Right lung (tissue), 5 donors: ENCODE measurements around the gene SLC18A2. TPM values are rescaled to one million over a fixed set of nuclear protein-coding genes. Genes with fewer than 3 reads are reported as not detected.

Source experiments
- DNase-seq, 2 donors: peaks; one replicate each; pipeline ENCODE4 v3.0.0-alpha.2; 2013
- polyA plus RNA-seq, 5 donors: library from polyadenylated mRNA; unstranded; fragments of 120-200 nt; gene quantifications; one replicate each; pipeline versions ENCODE4 v1.2.1 to v1.2.3, GENCODE V29; 2013; ENCODE audit warnings: inconsistent platforms in 1 of 5, low replicate concordance in 1 of 5; ENCODE audit not compliant: insufficient read length in 5 of 5, insufficient read depth in 1 of 5

SLC18A2 gene
- polyA plus RNA-seq, 5 donors, result 0.13 to 0.25 (median 0.18) TPM

GRCh38 chr10:117237401-117237991, 3.4 kb upstream of the SLC18A2 start:
- DNase-seq, result no peak

- no peak for DNase-seq
Measured at GRCh38 chr10:117239051-117239450, 1.9 kb upstream of the SLC18A2 start.

- no peak for DNase-seq
Measured at GRCh38 chr10:117239721-117240620, 943 bp upstream of the SLC18A2 start.

- DNase-seq, result no peak
Measured at GRCh38 chr10:117241541-117242462, 888 bp downstream of the SLC18A2 start.

GRCh38 chr10:117242463-117242832, 1.5 kb downstream of the SLC18A2 start:
- no peak for DNase-seq

GRCh38 chr10:117246997-117247671, 6.2 kb downstream of the SLC18A2 start:
- no peak for DNase-seq

GRCh38 chr10:117248750-117249465, 8.0 kb downstream of the SLC18A2 start:
- no peak for DNase-seq

- DNase-seq, result no peak
Measured at GRCh38 chr10:117249493-117250093, 8.7 kb downstream of the SLC18A2 start.

GRCh38 chr10:117250411-117250810, 9.5 kb downstream of the SLC18A2 start:
- no peak for DNase-seq

GRCh38 chr10:117253908-117254307, 13.0 kb downstream of the SLC18A2 start:
- no peak for DNase-seq

- no peak for DNase-seq
Measured at GRCh38 chr10:117254338-117254737, 13.4 kb downstream of the SLC18A2 start.

GRCh38 chr10:117254774-117255735, 14.1 kb downstream of the SLC18A2 start:
- DNase-seq, result no peak

- DNase-seq, result no peak
Measured at GRCh38 chr10:117255835-117256460, 15.0 kb downstream of the SLC18A2 start.

GRCh38 chr10:117256910-117257309, 16.0 kb downstream of the SLC18A2 start:
- no peak for DNase-seq

- no peak for DNase-seq
Measured at GRCh38 chr10:117257721-117258120, 16.8 kb downstream of the SLC18A2 start.

GRCh38 chr10:117259279-117259678, 18.4 kb downstream of the SLC18A2 start:
- no peak for DNase-seq

- no peak for DNase-seq
Measured at GRCh38 chr10:117260084-117260483, 19.2 kb downstream of the SLC18A2 start.

- no peak for DNase-seq
Measured at GRCh38 chr10:117261501-117261900, 20.6 kb downstream of the SLC18A2 start.
